ENCODE results near the gene PARP14.
"Not testable (repeated sequence)": the region's sequence is repeated elsewhere in the genome, so short reads cannot be mapped to it uniquely, and the experiment has no call there.

PARP14 gene

GRCh38 chr3:122680475-122681283 is at the start of gene PARP14:
TSS of gene PARP14 (plus strand) at chr3:122680839. CDS start at chr3:122680884, 45 bp downstream.
- DNase-seq: peak; percentile 72

- no peak for DNase-seq
These were observed 44.9 kb upstream of the PARP14 start for GRCh38 chr3:122635789-122636188.

- DNase-seq: no peak
These were observed 43.9 kb upstream of the PARP14 start for GRCh38 chr3:122636697-122637096.

GRCh38 chr3:122640437-122640999 is 40.1 kb upstream of the PARP14 start:
- no peak for DNase-seq

GRCh38 chr3:122642935-122643334 is 37.7 kb upstream of the PARP14 start:
- no peak for DNase-seq

GRCh38 chr3:122646146-122646988 is 34.3 kb upstream of the PARP14 start:
- DNase-seq: no peak

- DNase-seq: not testable (repeated sequence)
These were observed 29.3 kb upstream of the PARP14 start for GRCh38 chr3:122651233-122651907.

- DNase-seq: not testable (repeated sequence)
These were observed 28.7 kb upstream of the PARP14 start for GRCh38 chr3:122651962-122652361.

GRCh38 chr3:122658336-122658735 is 22.3 kb upstream of the PARP14 start:
- DNase-seq: not testable (repeated sequence)

GRCh38 chr3:122660297-122660974 is 20.2 kb upstream of the PARP14 start:
- DNase-seq: peak; percentile 8

- peak; percentile 32 for DNase-seq
These were observed 19.0 kb upstream of the PARP14 start for GRCh38 chr3:122661633-122662032.

GRCh38 chr3:122662505-122662904 is 18.1 kb upstream of the PARP14 start:
- DNase-seq: no peak

- DNase-seq: no peak
These were observed 15.3 kb upstream of the PARP14 start for GRCh38 chr3:122665226-122665786.

- no peak for DNase-seq
These were observed 14.8 kb upstream of the PARP14 start for GRCh38 chr3:122665881-122666280.

- DNase-seq: peak; percentile 66
These were observed 11.5 kb upstream of the PARP14 start for GRCh38 chr3:122668930-122669730.

GRCh38 chr3:122671553-122671952 is 9.1 kb upstream of the PARP14 start:
- DNase-seq: no peak

- no peak for DNase-seq
These were observed 6.3 kb upstream of the PARP14 start for GRCh38 chr3:122674339-122674738.

- no peak for DNase-seq
These were observed 3.9 kb upstream of the PARP14 start for GRCh38 chr3:122676759-122677158.

GRCh38 chr3:122677216-122677615 is 3.4 kb upstream of the PARP14 start:
- DNase-seq: no peak

GRCh38 chr3:122678506-122678905 is 2.1 kb upstream of the PARP14 start:
- DNase-seq: no peak
